ENCODE data around the gene DLGAP4. TPM values are rescaled to one million over a fixed set of nuclear protein-coding genes. Genes with fewer than 3 reads are reported as not detected.

DLGAP4 gene
- total and polyA plus RNA-seq, 8 donors = 15.1 to 92.2 (median 33.5) TPM

- H3K9me3 ChIP-seq = peaks cover 0 to 7% (median 0%) of the 10 kb centered on the region in 4 donors
- 62 to 75% (median 68%) methylated on average over 9 of the region's 9 CpGs for WGBS, 5 donors
- TF ChIP-seq CTCF (IDR thresholded peaks at IDR 0.05) (no peak), POLR2A (IDR thresholded peaks at IDR 0.05) (no peak)
- no peak overlapping the region for H3K27ac ChIP-seq
- H3K4me1 ChIP-seq = no peaks in the 10 kb centered on the region
- H3K4me3 ChIP-seq = no peak overlapping the region
- DNase-seq = no peak
- no peaks in the 10 kb centered on the region for H3K36me3 ChIP-seq
- intact Hi-C loops (cut with DNase I; ENCODE audit: low total_unique reads) = no loop called here
- peaks cover 8 to 64% (median 28%) of the 10 kb centered on the region in 3 donors for H3K27me3 ChIP-seq
Observed at GRCh38 chr20:36277546-36277945, 28.6 kb upstream of the DLGAP4 start.

- intact Hi-C loops (cut with DNase I; ENCODE audit: low total_unique reads) = no loop called here
- peaks cover 6 to 46% (median 15%) of the 10 kb centered on the region in 3 donors for H3K27me3 ChIP-seq
- H3K36me3 ChIP-seq = no peaks in the 10 kb centered on the region
- peaks cover 0 to 7% (median 0%) of the 10 kb centered on the region in 4 donors for H3K9me3 ChIP-seq
- no peaks in the 10 kb centered on the region for H3K4me1 ChIP-seq
- H3K27ac ChIP-seq = no peak overlapping the region
- WGBS, 5 donors = 60 to 72% (median 63%) methylated on average over 5 of the region's 5 CpGs
- DNase-seq = no peak
- TF ChIP-seq CTCF (IDR thresholded peaks at IDR 0.05) (no peak), POLR2AphosphoS5 (IDR thresholded peaks at IDR 0.05) (no peak), POLR2A (IDR thresholded peaks at IDR 0.05) (no peak), EP300 (IDR thresholded peaks at IDR 0.05) (no peak)
- no peak overlapping the region for H3K4me3 ChIP-seq
Observed at GRCh38 chr20:36279362-36279761, 26.8 kb upstream of the DLGAP4 start.

GRCh38 chr20:36279776-36280175 is 26.4 kb upstream of the DLGAP4 start:
- no peak overlapping the region for H3K27ac ChIP-seq
- intact Hi-C loops (cut with DNase I; ENCODE audit: low total_unique reads) = no loop called here
- H3K4me1 ChIP-seq = no peaks in the 10 kb centered on the region
- peaks cover 2 to 42% (median 12%) of the 10 kb centered on the region in 3 donors for H3K27me3 ChIP-seq
- no peak for TF ChIP-seq EP300 (IDR thresholded peaks at IDR 0.05)
- DNase-seq = no peak
- H3K36me3 ChIP-seq = no peaks in the 10 kb centered on the region
- H3K4me3 ChIP-seq = no peak overlapping the region
- WGBS, 5 donors = 47 to 73% (median 71%) methylated on average over 6 of the region's 6 CpGs
- H3K9me3 ChIP-seq = peaks cover 0 to 7% (median 0%) of the 10 kb centered on the region in 4 donors

- H3K4me3 ChIP-seq = no peak overlapping the region
- H3K9me3 ChIP-seq = peaks cover 0 to 7% (median 0%) of the 10 kb centered on the region in 4 donors
- no peak for DNase-seq
- WGBS, 5 donors = 75 to 85% (median 80%) methylated on average over 10 of the region's 10 CpGs
- H3K27me3 ChIP-seq = peaks cover 0 to 40% (median 12%) of the 10 kb centered on the region in 3 donors
- H3K27ac ChIP-seq = no peak overlapping the region
- TF ChIP-seq EP300 (IDR thresholded peaks at IDR 0.05) = no peak
- TF ChIP-seq CTCF (IDR thresholded peaks at IDR 0.05) = no peak
- TF ChIP-seq POLR2A (IDR thresholded peaks at IDR 0.05) = no peak
- no peak for TF ChIP-seq POLR2AphosphoS5 (IDR thresholded peaks at IDR 0.05)
- intact Hi-C loops (cut with DNase I; ENCODE audit: low total_unique reads) = no loop called here
- no peaks in the 10 kb centered on the region for H3K4me1 ChIP-seq
- H3K36me3 ChIP-seq = no peaks in the 10 kb centered on the region
Observed at GRCh38 chr20:36281785-36282380, 24.3 kb upstream of the DLGAP4 start.

- TF ChIP-seq EP300 (IDR thresholded peaks at IDR 0.05) = no peak
- no peak for TF ChIP-seq CTCF (IDR thresholded peaks at IDR 0.05)
- no peak for TF ChIP-seq POLR2AphosphoS5 (IDR thresholded peaks at IDR 0.05)
- no peak for TF ChIP-seq POLR2A (IDR thresholded peaks at IDR 0.05)
- Histone ChIP-seq H3K27me3 (peaks cover 0 to 25% (median 2%) of the 10 kb centered on the region in 3 donors), H3K4me1 (no peaks in the 10 kb centered on the region), H3K4me3 (no peak overlapping the region), H3K27ac (no peak overlapping the region), H3K36me3 (no peaks in the 10 kb centered on the region), H3K9me3 (peaks cover 0 to 5% (median 0%) of the 10 kb centered on the region in 4 donors)
- DNase-seq = no peak
- 88 to 93% (median 89%) methylated on average over 5 of the region's 5 CpGs for WGBS, 5 donors
- intact Hi-C loops (cut with DNase I; ENCODE audit: low total_unique reads) = no loop called here
Observed at GRCh38 chr20:36284751-36285150, 21.4 kb upstream of the DLGAP4 start.

All from stomach (tissue), 9 donors.